ENCODE data around the gene IL1A. TPM values are rescaled to one million over a fixed set of nuclear protein-coding genes. Genes with fewer than 3 reads are reported as not detected.

Gene IL1A
- total RNA-seq, 1 donor from 2014 or later, result not detected

- DNase-seq (ENCODE audit: low spot score) (no peak), ATAC-seq (no peak)
These were observed 56.3 kb downstream of the IL1A start for GRCh38 chr2:112728029-112728362.

- DNase-seq (ENCODE audit: low spot score), result no peak
- ATAC-seq, result no peak
These were observed 56.8 kb downstream of the IL1A start for GRCh38 chr2:112727276-112728028.

- ATAC-seq (peak; percentile 97), DNase-seq (ENCODE audit: low spot score) (peak; percentile 90)
These were observed 57.7 kb downstream of the IL1A start for GRCh38 chr2:112726487-112727190.

GRCh38 chr2:112725545-112726457, 58.5 kb downstream of the IL1A start:
- no peak for ATAC-seq

GRCh38 chr2:112724591-112725525, 59.4 kb downstream of the IL1A start:
- ATAC-seq (no peak), DNase-seq (ENCODE audit: low spot score) (no peak)

More at GRCh38 chr2:112725545-112726457, 58.5 kb downstream of the IL1A start:
- no peak for DNase-seq (ENCODE audit: low spot score)

GRCh38 chr2:112723995-112724394, 60.3 kb downstream of the IL1A start:
- DNase-seq (ENCODE audit: low spot score) (no peak), ATAC-seq (no peak)

Other genes with a start within 250 kb of the IL1A start
- 16.2 TPM for gene POLR1B, start 242.0 kb downstream of the IL1A start, total RNA-seq
- gene CHCHD5, start 199.9 kb downstream of the IL1A start, total RNA-seq, result 21.2 TPM
- gene SLC20A1, start 138.6 kb downstream of the IL1A start, total RNA-seq, result 12.9 TPM
- gene NT5DC4, start 63.5 kb downstream of the IL1A start, total RNA-seq, result not detected
- 0.08 TPM for gene CKAP2L, start 19.9 kb downstream of the IL1A start, total RNA-seq
- not detected for gene IL1B, start 52.3 kb upstream of the IL1A start, total RNA-seq
- not detected for gene IL37, start 126.7 kb upstream of the IL1A start, total RNA-seq
- gene IL36G, start 193.5 kb upstream of the IL1A start, total RNA-seq, result 0.20 TPM
- gene IL36A, start 221.0 kb upstream of the IL1A start, total RNA-seq, result not detected